Thyroid gland (tissue), 4 donors: Measurements from ENCODE around the gene SPON1.

Experiments
- POLR2A ChIP-seq, 2 donors: fragments of 450-650 bp; IDR thresholded peaks; one replicate each; pipeline ENCODE4 v1.6.1; 2017; ENCODE audit warnings: antibody characterized with exemption in 2 of 2, mild to moderate bottlenecking in 2 of 2, moderate library complexity in 1 of 2
- TF ChIP-seq, protein P1 (sequence below), 6 experiments: fragments of 200-600 bp in 3 of 6; fragments of 450-650 bp in 3 of 6; sonication (generic) in 3 of 6; IDR thresholded peaks; one replicate each; pipeline ENCODE4 v1.5.1; 2016 to 2019; ENCODE audit warnings: antibody characterized with exemption in 6 of 6, mild to moderate bottlenecking in 2 of 6, inconsistent platforms in 1 of 6, moderate library complexity in 1 of 6

DNA sequence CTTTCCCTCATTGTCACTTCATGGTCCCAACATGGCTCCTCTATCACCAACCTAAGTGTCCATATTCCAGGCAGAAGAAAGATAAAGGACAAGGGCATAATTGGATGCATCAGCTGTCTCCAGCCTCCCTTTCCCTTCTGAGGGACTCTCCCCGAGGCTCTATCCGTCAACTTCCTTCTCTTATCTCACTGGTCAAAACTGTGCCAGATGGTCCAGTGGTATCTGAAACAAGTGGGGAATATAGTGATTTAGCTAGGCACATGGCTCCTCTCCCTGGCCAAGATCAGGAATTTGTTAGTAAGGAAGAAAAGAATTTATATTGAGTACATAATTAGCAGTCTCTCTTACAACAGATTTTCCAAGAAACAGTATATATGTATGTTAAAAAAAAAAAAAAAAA is 12.6 kb upstream of the SPON1 start:
- TF ChIP-seq, protein P1, sequence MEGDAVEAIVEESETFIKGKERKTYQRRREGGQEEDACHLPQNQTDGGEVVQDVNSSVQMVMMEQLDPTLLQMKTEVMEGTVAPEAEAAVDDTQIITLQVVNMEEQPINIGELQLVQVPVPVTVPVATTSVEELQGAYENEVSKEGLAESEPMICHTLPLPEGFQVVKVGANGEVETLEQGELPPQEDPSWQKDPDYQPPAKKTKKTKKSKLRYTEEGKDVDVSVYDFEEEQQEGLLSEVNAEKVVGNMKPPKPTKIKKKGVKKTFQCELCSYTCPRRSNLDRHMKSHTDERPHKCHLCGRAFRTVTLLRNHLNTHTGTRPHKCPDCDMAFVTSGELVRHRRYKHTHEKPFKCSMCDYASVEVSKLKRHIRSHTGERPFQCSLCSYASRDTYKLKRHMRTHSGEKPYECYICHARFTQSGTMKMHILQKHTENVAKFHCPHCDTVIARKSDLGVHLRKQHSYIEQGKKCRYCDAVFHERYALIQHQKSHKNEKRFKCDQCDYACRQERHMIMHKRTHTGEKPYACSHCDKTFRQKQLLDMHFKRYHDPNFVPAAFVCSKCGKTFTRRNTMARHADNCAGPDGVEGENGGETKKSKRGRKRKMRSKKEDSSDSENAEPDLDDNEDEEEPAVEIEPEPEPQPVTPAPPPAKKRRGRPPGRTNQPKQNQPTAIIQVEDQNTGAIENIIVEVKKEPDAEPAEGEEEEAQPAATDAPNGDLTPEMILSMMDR (IDR thresholded peaks at IDR 0.05): no peak
- no peak for TF ChIP-seq POLR2A (IDR thresholded peaks at IDR 0.05)
